ENCODE data around the gene STX12.

DNA sequence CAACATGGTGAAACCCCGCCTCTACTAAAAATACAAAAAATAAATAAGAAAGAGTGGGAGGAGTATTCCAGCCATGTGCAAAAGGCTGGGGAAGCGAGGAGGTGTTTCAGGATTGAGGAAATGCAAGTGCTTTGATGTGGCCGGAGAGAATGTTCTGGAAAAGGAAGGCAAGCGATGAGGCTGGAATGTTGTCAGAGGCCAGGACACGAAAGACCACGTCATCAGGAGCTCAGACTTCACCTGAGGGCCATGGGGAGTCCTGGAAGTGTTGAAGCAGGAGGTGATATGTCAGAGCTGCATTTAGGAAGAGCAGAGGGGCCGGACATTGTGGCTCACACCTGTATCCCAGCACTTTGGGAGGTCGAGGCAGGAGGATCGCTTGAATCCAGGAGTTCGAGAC is 88.4 kb downstream of the STX12 start:
- TF ChIP-seq, protein P1, sequence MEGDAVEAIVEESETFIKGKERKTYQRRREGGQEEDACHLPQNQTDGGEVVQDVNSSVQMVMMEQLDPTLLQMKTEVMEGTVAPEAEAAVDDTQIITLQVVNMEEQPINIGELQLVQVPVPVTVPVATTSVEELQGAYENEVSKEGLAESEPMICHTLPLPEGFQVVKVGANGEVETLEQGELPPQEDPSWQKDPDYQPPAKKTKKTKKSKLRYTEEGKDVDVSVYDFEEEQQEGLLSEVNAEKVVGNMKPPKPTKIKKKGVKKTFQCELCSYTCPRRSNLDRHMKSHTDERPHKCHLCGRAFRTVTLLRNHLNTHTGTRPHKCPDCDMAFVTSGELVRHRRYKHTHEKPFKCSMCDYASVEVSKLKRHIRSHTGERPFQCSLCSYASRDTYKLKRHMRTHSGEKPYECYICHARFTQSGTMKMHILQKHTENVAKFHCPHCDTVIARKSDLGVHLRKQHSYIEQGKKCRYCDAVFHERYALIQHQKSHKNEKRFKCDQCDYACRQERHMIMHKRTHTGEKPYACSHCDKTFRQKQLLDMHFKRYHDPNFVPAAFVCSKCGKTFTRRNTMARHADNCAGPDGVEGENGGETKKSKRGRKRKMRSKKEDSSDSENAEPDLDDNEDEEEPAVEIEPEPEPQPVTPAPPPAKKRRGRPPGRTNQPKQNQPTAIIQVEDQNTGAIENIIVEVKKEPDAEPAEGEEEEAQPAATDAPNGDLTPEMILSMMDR (IDR thresholded peaks at IDR 0.05): no peak
- TF ChIP-seq POLR2A (IDR thresholded peaks at IDR 0.05): no peak

All from ovary (tissue), 3 donors.